CD14-positive monocyte (primary cell): ENCODE measurements around the gene SETD1B. TPM values are rescaled to one million over a fixed set of nuclear protein-coding genes. Genes with fewer than 3 reads are reported as not detected.

ENCODE experiments used
- DNase-seq, 3 donors: peaks; one replicate each; pipeline ENCODE4 v3.0.0-alpha.2; 2011 to 2022
- H2AFZ ChIP-seq: 2 replicates; pipeline ENCODE4 v1.6.0; 2012; ENCODE audit warnings: mild to moderate bottlenecking, low read depth, low read length, inconsistent platforms; ENCODE audit not compliant: insufficient read depth, poor library complexity, severe bottlenecking
- H3K27ac ChIP-seq, 2 donors: 1 replicate in 1 of 2; 2 replicates in 1 of 2; pipeline ENCODE4 v1.5.1; 2012 to 2013; ENCODE audit warnings: low read length in 2 of 2, control low read depth in 1 of 2, inconsistent platforms in 1 of 2, low read depth in 1 of 2, mild to moderate bottlenecking in 1 of 2
- H3K27me3 ChIP-seq, 2 donors: one replicate each; pipeline versions ENCODE4 v1.6.0 to v1.6.1; 2011 to 2013; ENCODE audit warnings: low read length in 2 of 2; ENCODE audit not compliant: control insufficient read depth in 2 of 2, insufficient read depth in 2 of 2
- H3K36me3 ChIP-seq, 2 donors: replicated peaks in 1 of 2; 1 replicate in 1 of 2; 2 replicates in 1 of 2; pipeline versions ENCODE4 v1.5.1 to v1.6.1; 2012 to 2013; ENCODE audit warnings: low read length in 2 of 2, control low read depth in 1 of 2, inconsistent platforms in 1 of 2, mild to moderate bottlenecking in 1 of 2; ENCODE audit not compliant: insufficient read depth in 2 of 2, control insufficient read depth in 1 of 2
- H3K4me1 ChIP-seq, 2 donors: 1 replicate in 1 of 2; 2 replicates in 1 of 2; pipeline versions ENCODE4 v1.5.1 to v1.6.1; 2012 to 2013; ENCODE audit warnings: low read length in 2 of 2, control low read depth in 1 of 2, inconsistent platforms in 1 of 2, mild to moderate bottlenecking in 1 of 2, moderate library complexity in 1 of 2; ENCODE audit not compliant: insufficient read depth in 2 of 2, control insufficient read depth in 1 of 2
- H3K4me2 ChIP-seq: replicated peaks from 2 replicates; pipeline ENCODE3; 2012; ENCODE audit warnings: low read length, moderate library complexity, mild to moderate bottlenecking; ENCODE audit not compliant: poor library complexity, severe bottlenecking; ENCODE audit errors: extremely low read depth
- H3K4me3 ChIP-seq, 3 experiments: fragments of 200-600 bp in 1 of 3; sonication (generic) in 1 of 3; replicated peaks in 1 of 3; 1 replicate in 2 of 3; 2 replicates in 1 of 3; pipeline ENCODE4 v1.5.1; 2011 to 2013; ENCODE audit warnings: low read length in 3 of 3, mild to moderate bottlenecking in 3 of 3, control low read depth in 2 of 3, low read depth in 2 of 3, inconsistent platforms in 1 of 3, moderate library complexity in 1 of 3
- H3K79me2 ChIP-seq: 2 replicates; pipeline ENCODE4 v1.6.0; 2012; ENCODE audit warnings: mild to moderate bottlenecking, control low read depth, inconsistent platforms, low read length, moderate library complexity; ENCODE audit not compliant: insufficient read depth
- H3K9ac ChIP-seq: 2 replicates; pipeline ENCODE4 v1.6.0; 2017; ENCODE audit warnings: low read length, mild to moderate bottlenecking; ENCODE audit not compliant: insufficient read depth, poor library complexity, severe bottlenecking
- H3K9me3 ChIP-seq, 2 donors: replicated peaks in 1 of 2; 1 replicate in 1 of 2; 2 replicates in 1 of 2; pipeline versions ENCODE4 v1.5.1 to v1.6.1; 2012 to 2013; ENCODE audit warnings: low read length in 2 of 2, control low read depth in 1 of 2; ENCODE audit not compliant: control insufficient read depth in 1 of 2, insufficient read depth in 1 of 2
- H4K20me1 ChIP-seq: 2 replicates; pipeline ENCODE4 v1.6.0; 2012; ENCODE audit warnings: mild to moderate bottlenecking, low read length, control low read depth, moderate library complexity; ENCODE audit not compliant: insufficient read depth
- H3K27ac Mint-ChIP-seq, 7 donors: one replicate each; pipeline ENCODE4 v1.8.0; 2020; ENCODE audit warnings: mild to moderate bottlenecking in 7 of 7, mixed read lengths in 7 of 7, moderate library complexity in 6 of 7, inconsistent platforms in 2 of 7
- H3K27me3 Mint-ChIP-seq, 3 donors: one replicate each; pipeline ENCODE4 v1.8.0; 2021 to 2022; ENCODE audit warnings: low read depth in 3 of 3, mild to moderate bottlenecking in 3 of 3, mixed read lengths in 3 of 3, moderate library complexity in 3 of 3, inconsistent platforms in 1 of 3
- H3K36me3 Mint-ChIP-seq, 2 donors: one replicate each; pipeline ENCODE4 v1.8.0; 2020; ENCODE audit warnings: mixed read lengths in 2 of 2, inconsistent platforms in 1 of 2, mild to moderate bottlenecking in 1 of 2
- H3K4me1 Mint-ChIP-seq: one replicate; pipeline ENCODE4 v1.8.0; 2020; ENCODE audit warnings: mild to moderate bottlenecking, mixed read lengths
- H3K4me3 Mint-ChIP-seq, 2 donors: one replicate each; pipeline ENCODE4 v1.8.0; 2020; ENCODE audit warnings: mild to moderate bottlenecking in 2 of 2, mixed read lengths in 2 of 2, moderate library complexity in 1 of 2
- H3K9me3 Mint-ChIP-seq, 7 donors: one replicate each; pipeline ENCODE4 v1.8.0; 2020 to 2022; ENCODE audit warnings: mixed read lengths in 7 of 7, mild to moderate bottlenecking in 6 of 7, moderate library complexity in 6 of 7, inconsistent platforms in 2 of 7
- CTCF ChIP-seq: fragments of 200-600 bp; IDR thresholded peaks from one replicate; pipeline ENCODE4 v1.8.0; 2022; ENCODE audit warnings: antibody characterized with exemption, mild to moderate bottlenecking
- WGBS: methylation state at CpG from one replicate; pipeline ENCODE4 v1.1.5; 2013; ENCODE audit warnings: missing lambda C conversion rate; ENCODE audit not compliant: insufficient coverage; 5-methylcytosine and 5-hydroxymethylcytosine counted together
- intact Hi-C, 2 donors: fragments of 100-400 bp; cut with micrococcal nuclease; formaldehyde crosslinking; loops; one replicate each; pipeline versions ENCODE4 v1.15.0 to v1.15.1; 2023
- polyA plus RNA-seq, 3 donors: library from polyadenylated mRNA; depleted of rRNA in 1 of 3; unstranded in 2 of 3; stranded (reverse) in 1 of 3; fragments of 300-500 nt in 2 of 3; fragments of >200 nt in 1 of 3; fragmentation: Illumina TruSeq in 2 of 3; gene quantifications; 1 replicate in 2 of 3; 2 replicates in 1 of 3; pipeline ENCODE4 v1.2.3, GENCODE V29; 2012 to 2021

The SETD1B gene
- polyA plus RNA-seq, 3 donors, result 0.28 to 9.0 (median 0.60) TPM

DNA sequence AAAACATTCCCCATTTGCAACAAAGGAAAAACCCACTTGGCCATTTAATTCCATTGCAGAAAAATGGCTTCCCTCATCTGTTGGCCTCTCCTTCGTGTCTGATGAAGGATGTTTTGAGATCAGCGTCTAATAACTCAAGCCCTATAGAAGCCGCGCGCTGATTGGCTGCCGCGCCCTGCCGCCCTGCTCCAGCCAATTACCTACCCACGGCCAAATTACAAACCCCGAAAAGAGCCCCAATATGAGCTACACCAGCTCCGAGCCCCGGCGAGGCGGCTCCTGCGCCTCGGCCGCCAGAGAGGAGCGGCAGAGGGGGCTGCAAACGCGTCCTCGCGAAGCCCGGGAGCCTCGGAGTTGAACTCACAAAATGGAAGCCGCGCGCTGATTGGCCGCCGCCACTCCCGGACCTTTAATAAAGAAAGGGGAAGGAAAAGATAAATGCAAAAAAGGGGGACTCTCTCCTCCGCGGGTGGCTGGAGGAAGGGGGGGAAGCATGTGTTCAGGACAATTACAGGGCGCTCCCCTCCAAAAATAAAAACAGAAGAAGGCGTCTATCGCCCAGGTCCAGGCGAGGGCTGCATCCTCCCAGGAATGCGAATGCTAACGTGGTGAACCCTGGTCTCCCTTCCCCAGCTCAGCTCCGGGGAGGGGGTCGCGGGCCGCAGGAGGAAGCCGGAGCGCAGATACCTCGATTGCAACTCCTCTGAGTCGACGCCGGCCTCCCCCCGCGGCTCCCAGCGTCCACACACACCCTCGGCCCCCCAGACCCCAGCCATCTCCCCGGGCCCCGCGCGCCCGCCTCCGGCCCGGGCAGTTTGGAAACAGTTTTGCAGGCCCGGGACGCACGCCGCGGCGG is 738 bp upstream of the SETD1B start:
- peaks cover 82% of the 10 kb centered on the region for H3K79me2 ChIP-seq
- peaks cover 15 to 28% of the 10 kb centered on the region in 2 donors for H3K36me3 ChIP-seq
- H3K27me3 ChIP-seq, result no peaks in the 10 kb centered on the region
- H3K4me2 ChIP-seq, result peak overlapping the region; percentile 100
- peak overlapping the region; percentile 93 to 95 for H3K27ac ChIP-seq
- Mint-ChIP-seq H3K27me3 (peaks cover 0 to 4% (median 3%) of the 10 kb centered on the region in 3 donors), H3K4me3 (peak overlapping the region; percentile 94 to 98), H3K4me1 (peaks cover 38% of the 10 kb centered on the region), H3K36me3 (peaks cover 12 to 26% of the 10 kb centered on the region in 2 donors), H3K27ac (peak overlapping the region; percentile 99 to 100 (median 100)), H3K9me3 (peaks cover 0 to 1% (median 0%) of the 10 kb centered on the region in 7 donors)
- H3K9ac ChIP-seq, result peak overlapping the region; percentile 95
- peak overlapping the region; percentile 85 for H2AFZ ChIP-seq
- H3K9me3 ChIP-seq, result no peaks in the 10 kb centered on the region
- TF ChIP-seq CTCF, result no peak
- peaks cover 56% of the 10 kb centered on the region for H4K20me1 ChIP-seq
- DNase-seq, result peak; percentile 84 to 90 (median 85)
- intact Hi-C loops, result loop anchor here in 1 of 2 donors (1.0 kb wide), 1 partner anchor 8 kb away; no protein-coding TSS in a partner anchor
- peak overlapping the region; percentile 86 to 100 (median 89) for H3K4me3 ChIP-seq
- under 1% methylated on average over 51 of the region's 65 CpGs for WGBS
- H3K4me1 ChIP-seq, result peaks cover 36 to 61% of the 10 kb centered on the region in 2 donors

DNA sequence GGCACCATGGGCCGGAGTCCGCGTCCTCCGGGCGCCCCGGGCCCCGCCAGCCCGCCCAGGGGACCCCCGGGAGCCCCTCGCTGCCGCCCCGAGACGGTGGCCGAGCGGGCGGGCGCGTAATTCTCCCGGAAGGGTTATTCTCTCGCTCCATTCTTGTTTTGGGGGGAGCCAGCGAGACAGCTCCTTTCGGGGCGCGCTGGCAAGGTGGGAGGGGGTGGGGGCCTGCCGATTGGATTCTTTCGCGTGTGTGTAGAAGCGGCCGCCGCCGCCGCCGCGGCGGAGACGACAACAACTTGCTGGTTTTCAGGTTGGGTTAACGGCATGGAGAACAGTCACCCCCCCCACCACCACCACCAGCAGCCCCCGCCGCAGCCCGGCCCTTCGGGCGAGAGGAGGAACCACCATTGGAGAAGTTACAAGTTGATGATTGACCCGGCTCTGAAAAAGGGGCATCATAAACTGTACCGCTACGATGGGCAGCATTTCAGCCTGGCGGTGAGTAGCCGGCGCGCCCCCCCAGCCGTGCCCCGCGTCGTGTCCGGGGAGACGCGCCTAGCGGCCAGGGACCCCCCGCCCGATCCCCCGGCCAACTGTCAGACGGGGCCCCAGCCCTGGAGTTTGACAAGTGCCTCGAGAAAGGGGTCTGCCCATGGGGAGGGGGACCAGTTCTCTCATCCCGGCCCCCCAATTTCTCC is 755 bp downstream of the SETD1B start:
- Mint-ChIP-seq H3K36me3 (peaks cover 18 to 33% of the 10 kb centered on the region in 2 donors), H3K4me3 (peak overlapping the region; percentile 96), H3K27me3 (peaks cover 0 to 4% (median 3%) of the 10 kb centered on the region in 3 donors), H3K4me1 (peaks cover 32% of the 10 kb centered on the region), H3K27ac (peak overlapping the region; percentile 75 to 97 (median 94)), H3K9me3 (peaks cover 0 to 3% (median 0%) of the 10 kb centered on the region in 7 donors)
- H3K9ac ChIP-seq, result peak overlapping the region; percentile 77
- DNase-seq, result peak in 2 of 3 donors; percentile 55 to 62
- intact Hi-C loops, result no loop called here
- peaks cover 83% of the 10 kb centered on the region for H3K79me2 ChIP-seq
- peaks cover 56% of the 10 kb centered on the region for H4K20me1 ChIP-seq
- H3K4me3 ChIP-seq, result peak overlapping the region; percentile 82 to 100 (median 93)
- H3K27ac ChIP-seq, result peak overlapping the region; percentile 61 to 70
- H2AFZ ChIP-seq, result peak overlapping the region; percentile 51
- no peak for TF ChIP-seq CTCF
- under 1% methylated on average over 46 of the region's 63 CpGs for WGBS
- no peaks in the 10 kb centered on the region for H3K27me3 ChIP-seq
- H3K36me3 ChIP-seq, result peaks cover 22 to 33% of the 10 kb centered on the region in 2 donors
- peaks cover 24 to 52% of the 10 kb centered on the region in 2 donors for H3K4me1 ChIP-seq
- H3K9me3 ChIP-seq, result no peaks in the 10 kb centered on the region
- peak overlapping the region; percentile 100 for H3K4me2 ChIP-seq
